ENCODE measurements around the gene GCSAM.

Gene GCSAM, protein sequence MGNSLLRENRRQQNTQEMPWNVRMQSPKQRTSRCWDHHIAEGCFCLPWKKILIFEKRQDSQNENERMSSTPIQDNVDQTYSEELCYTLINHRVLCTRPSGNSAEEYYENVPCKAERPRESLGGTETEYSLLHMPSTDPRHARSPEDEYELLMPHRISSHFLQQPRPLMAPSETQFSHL

DNA sequence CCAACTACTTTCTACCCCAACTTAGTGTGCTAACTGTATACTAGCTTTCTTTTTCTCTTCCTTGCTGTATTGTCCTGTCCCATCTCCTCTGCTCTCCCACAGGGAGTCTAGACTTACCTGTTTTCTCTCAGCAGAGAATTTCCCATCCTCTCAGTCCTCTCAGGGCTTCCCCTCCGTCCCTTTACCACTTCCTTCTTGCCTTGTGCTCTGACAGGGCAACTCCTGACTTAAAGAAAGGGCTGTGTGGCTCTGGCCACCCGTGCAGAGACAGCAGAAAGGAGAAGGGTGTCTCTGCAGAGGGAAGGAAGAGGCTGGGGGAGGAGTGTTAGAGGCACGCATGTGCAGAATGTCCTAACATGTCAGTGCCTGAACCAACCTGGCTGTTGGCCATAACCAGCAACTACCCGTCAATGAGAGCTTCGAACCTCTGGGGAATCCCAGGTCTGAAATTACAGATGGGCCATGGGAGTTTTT is at the start of gene GCSAM:
TSS of gene GCSAM (minus strand) at position 274 of the 474 bp plus-strand sequence. CDS start at position 146, 128 bp downstream.
- DNase-seq (ENCODE audit: low spot score), result no peak

DNA sequence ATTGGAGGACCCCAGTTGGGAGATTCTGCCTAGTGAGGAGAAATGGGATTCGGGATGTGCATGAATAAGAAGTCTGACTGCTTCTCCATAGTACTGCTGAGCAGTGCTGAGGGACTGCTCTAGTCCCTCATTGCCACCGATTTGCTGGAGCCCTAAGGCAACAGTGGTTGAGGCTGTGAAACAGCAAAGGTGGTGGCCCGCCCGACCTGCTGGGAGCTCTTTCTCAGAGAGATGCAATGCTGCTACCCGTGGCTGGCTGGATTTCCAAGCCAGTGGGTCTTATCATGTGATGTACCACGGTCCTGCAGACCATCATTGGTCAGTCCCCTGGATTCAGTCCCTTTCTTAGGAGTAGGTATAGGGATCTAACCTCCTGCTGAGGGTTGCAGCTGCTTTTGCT is 42.6 kb upstream of the GCSAM start:
- DNase-seq (ENCODE audit: low spot score), result no peak

DNA sequence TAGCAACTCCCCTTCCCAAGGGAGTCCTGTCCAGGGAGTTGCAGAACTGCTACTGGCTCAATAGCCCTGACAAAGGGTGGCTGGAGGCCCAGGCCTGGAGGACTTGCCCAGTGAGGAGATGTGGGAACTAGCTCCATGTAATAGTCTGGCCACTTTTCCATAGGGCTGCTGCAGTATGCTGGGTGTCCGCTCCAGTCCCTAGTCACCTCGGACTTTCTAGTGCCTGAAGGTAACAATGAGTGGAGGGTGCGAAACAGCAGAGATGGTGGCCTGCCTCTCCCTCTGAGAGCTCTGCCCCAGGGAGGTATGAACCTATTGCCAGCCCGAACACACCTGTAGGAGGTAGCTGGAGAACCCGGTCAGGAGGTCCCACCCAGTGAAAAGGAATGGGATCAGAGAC is 42.0 kb upstream of the GCSAM start:
- DNase-seq (ENCODE audit: low spot score), result no peak

DNA sequence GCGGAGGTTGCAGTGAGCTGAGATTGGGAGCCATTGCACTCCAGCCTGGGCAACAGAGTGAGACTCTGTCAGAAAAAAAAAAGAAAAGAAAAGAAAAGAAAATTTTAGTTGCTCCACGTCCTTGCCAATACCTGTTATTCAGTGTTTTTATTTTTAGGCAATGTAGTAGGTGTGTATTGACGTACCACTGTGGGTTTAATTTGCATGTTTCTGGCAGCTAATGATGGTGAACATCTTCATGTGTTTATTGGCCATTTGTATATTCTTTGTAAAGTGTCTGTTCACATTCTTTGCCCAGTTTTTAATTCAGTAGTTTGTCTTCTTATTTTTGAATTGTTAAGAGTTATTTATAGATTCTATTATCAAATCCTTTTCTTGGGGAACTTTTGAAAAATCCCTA is 38.1 kb upstream of the GCSAM start:
- no peak for DNase-seq (ENCODE audit: low spot score)

DNA sequence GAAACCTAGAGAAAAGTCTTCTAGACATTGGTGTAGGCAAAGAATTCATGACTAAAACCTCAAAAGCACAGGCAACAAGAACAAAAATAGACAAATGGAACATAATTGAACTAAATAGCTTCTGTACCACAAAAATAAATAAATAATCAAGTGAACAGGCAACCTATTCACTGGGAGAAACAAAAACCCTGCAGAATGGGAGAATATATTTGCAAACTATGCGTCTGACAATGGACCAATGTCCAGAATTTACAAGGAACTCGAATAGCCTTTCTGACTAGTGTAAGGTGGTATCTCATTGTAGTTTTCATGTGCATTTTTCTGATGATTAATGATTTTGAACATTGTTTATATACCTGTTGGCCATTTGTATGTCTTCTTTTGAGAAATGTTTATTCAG is 37.0 kb upstream of the GCSAM start:
- DNase-seq (ENCODE audit: low spot score), result no peak

DNA sequence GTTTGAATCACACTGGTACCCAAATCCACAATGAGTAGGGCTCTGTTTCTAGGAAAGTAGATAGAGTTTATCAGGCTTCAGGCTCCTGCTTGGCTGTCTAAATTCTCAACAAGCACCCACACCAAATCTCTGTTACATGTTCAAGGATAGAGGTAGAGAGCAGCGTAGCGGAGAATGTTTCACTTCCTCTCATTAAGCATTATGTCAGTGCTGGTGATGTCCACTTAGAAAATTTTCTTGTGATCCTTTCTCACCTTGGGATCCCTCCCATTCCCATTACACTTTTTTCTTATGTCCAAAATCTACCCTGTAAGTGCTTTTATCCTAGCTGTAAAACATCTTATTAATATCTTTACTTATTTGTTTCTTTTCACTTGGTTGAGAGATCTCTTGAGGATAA is 34.7 kb upstream of the GCSAM start:
- no peak for DNase-seq (ENCODE audit: low spot score)

DNA sequence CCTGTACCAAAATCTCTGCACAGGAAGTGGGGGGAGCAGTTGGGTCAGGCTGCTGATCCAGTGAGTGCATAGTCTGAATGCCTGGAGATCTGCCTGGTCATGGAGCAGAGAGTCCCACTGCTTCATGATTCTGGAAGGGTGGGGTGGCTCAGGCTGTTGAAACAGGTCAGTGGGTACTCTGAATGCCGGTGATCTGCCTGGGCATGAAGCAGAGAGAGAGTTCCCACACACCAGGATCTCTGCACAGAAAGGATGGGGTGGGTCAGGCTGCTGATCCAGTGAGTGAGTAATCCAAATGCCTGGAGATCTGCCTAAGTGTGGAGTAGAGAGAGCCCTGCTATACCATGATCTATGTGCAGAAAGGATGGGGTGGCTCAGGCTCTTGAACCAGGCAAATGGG is 16.1 kb upstream of the GCSAM start:
- no peak for DNase-seq (ENCODE audit: low spot score)

DNA sequence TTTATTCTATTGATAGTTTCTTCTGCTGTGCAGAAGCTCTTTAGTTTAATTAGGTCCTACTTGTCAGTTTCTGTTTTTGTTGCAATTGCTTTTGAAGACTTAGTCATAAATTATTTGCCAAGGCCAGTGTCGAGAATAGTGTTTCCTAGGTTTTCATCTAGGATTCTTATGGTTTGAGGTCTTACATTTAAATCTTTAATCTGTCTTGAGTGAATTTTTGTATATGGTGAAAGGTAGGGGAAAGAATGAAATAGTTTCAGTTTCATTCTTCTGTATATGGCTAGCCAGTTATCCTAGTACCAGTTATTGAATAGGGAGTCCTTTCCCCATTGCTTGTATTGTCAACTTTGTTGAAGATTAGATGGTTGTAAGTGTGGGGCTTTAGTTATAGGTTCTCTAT is 10.6 kb upstream of the GCSAM start:
- no peak for DNase-seq (ENCODE audit: low spot score)

DNA sequence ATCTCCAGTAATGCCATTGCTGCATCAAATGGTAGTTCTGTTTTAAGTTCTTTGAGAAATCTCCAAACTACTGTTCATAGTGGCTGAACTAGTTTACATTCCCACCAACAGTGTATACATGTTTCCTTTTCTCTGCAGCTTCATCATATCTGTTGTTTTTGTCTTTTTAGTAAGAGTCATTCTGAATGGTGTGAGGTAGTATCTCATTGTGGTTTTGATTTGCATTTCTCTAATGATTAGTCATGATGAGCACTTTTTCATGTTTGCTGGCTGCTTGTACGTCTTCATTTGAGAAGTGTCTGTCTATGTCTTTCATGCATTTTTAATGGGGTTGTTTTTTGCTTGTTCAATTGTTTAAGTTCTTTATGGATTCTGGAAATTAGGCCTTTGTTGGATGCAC is 10.2 kb upstream of the GCSAM start:
- DNase-seq (ENCODE audit: low spot score), result no peak

DNA sequence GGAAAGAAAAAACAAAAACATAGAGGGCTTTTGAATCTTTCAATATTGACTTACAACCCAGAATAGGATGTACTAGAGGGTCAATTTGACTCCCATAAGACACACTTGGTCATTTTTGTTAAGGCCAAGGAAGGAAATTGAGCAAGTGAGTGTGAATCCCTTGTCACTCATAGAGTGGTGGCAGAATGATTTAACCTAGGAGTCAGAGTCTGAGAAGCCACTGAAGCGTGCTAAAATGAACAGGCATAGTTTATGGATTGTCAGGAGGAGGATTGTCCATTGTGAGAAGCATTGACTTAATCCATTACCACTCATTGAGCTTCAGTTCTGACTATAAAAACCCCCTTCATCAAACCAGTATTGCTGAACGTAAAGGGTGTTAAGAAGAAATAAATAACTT is 8.2 kb upstream of the GCSAM start:
- no peak for DNase-seq (ENCODE audit: low spot score)

DNA sequence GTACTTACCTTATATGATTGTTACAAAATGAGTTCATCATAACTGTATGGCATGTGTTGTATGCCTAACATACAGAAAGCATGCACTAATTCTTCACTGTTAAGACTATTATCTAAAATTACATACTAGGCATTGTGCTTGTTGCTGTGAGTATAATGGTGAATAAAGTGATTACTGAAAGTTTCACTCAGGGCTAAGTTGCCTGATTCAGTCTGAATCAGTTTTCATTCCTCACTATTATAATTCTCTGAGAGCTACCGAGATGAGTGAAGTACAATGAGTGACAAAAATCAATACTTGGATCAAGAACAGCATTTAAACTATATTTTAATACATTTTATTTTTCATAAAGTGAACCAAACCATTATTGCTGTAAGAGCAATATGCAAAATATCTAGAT is 7.5 kb upstream of the GCSAM start:
- DNase-seq (ENCODE audit: low spot score), result no peak

DNA sequence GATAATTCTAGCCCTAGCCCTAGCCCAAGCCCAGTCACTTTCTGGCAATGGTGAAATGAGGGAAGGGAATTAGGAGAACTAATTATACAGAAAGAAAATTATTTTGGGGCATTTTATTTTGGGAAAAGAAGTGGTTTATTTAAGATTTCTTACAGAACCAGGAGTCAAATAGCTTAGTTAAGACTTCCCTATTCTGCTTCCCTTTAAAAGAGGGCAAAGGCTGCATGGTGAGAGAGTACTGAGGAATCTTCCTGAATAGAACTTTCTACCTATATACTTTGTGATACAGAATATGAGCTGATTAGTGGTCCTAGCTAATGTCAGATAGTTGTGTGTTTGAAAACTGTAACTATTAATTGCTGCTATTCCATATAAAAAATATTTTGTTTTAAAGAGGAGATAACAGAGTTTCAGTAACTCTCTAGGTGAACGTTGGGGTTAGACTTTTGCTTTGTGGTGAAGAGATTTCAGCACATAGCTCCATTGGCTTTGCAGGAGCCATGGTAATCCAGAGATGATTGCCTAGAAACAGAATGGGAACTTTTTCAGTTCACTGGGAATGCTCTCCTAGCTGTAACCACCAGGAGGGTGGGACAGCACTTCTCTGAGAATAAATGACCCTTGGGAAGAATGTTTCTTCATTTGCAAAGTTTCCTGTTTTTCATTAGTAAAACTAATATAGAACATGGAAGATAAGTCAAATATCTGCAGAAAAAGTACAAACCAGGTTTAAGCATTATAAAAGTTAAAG is 5.3 kb upstream of the GCSAM start:
- DNase-seq (ENCODE audit: low spot score), result no peak

DNA sequence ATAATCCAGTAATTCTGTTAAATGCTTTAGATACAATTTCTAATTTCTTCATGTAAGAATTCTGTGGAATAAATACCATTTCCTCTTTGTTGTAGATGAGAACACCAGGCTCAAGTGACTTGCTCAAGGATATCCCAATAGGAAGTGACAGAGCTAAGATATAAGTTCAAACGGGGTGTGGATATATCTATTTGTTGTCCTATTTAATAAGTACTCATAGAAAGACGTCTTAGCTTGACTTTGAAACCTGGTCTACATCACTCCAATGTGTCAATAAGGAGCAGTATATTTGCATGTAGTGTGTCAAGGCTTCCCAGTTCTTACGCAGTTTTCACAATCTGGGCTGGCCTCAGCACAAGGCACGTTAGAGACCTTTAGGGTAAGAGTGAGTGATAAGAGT is 4.7 kb upstream of the GCSAM start:
- no peak for DNase-seq (ENCODE audit: low spot score)

DNA sequence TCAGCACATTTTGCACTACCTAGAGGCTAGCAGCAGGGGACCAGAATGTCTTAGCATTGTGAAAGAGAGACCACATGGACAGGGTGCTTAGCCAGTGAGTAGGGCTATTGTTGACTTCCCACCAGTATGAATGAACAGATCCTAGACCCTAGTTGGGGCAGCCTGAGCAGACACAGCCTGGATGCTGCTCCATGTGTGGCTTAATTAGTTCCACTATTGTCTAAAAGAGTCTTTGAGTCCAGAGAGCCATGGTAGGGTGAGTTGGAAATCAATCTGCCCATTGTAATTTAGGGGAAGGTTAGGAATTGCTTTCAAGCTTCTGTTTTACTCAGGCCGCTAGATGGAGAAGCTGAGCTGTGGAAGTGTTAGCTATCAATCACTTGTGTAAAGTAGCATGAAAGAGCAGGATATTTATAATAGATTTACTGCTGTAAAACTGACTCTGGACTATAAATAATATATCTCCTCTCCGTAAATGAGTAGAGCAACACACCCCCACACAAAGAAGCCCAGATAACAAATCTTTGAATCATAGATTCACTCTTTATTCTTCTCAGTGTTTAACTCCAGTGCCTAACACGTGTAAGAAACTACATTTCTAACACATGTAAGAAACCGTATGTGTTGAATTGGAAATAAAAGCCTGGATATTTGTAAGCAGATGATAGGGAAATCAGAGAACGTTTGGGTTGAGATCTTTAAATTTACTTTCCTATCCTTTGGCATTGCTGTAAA is 4.1 kb upstream of the GCSAM start:
- peak; percentile 53 for DNase-seq (ENCODE audit: low spot score)

DNA sequence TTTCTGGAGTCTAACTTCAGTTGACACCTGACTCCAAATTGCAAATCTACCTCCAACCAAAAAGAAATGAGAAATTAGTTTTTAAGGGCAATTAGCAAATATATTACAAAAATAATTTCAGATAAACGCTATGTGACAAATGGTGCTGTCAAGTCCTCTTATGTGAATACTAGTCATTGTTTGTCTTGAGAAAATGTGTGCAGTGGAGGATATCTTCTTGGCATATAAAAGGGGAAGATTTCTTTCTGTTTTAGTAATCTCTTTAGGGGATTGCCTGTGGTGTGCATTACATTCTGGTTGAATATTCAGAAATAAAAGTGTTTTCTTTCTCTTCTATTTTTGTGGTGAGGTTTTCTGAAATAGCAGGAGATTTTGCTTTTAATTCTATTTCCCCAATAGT is 3.0 kb upstream of the GCSAM start:
- DNase-seq (ENCODE audit: low spot score), result no peak

DNA sequence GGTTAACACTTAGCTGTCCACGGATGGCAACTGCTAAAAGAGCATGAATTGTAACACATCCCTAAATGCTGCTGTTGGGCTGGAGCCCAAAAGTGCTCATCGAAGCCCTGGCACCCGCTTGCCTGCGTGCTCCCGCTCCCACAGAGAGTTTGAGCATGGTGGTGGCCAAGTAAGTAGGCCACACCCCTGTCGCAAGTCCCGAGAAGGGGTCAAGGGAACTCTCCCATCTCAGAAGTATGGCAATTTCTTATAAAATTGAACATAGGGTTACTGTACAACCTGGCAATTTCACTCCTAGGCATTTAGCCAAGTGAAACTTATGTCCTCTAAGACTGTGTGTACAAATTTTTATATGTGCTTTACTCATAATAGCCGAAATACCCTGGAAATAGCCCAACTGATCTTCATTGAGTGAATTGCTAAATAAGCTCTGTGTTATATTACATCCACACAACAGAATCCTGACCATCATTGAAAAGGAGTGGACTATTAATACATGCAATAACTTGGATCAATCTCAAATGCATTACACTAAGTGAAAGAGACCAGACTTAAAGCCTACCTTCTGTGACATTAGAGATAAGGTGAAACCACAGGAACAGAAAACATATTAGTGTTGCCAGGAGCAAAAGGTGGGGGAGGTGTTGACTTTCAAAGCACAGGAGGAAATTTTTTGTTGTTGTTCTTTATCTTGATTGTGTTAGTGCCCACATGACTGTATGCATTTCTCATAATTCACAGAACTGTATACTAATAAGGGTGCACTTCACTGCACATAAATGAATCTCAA is 1.5 kb upstream of the GCSAM start:
- no peak for DNase-seq (ENCODE audit: low spot score)

DNA sequence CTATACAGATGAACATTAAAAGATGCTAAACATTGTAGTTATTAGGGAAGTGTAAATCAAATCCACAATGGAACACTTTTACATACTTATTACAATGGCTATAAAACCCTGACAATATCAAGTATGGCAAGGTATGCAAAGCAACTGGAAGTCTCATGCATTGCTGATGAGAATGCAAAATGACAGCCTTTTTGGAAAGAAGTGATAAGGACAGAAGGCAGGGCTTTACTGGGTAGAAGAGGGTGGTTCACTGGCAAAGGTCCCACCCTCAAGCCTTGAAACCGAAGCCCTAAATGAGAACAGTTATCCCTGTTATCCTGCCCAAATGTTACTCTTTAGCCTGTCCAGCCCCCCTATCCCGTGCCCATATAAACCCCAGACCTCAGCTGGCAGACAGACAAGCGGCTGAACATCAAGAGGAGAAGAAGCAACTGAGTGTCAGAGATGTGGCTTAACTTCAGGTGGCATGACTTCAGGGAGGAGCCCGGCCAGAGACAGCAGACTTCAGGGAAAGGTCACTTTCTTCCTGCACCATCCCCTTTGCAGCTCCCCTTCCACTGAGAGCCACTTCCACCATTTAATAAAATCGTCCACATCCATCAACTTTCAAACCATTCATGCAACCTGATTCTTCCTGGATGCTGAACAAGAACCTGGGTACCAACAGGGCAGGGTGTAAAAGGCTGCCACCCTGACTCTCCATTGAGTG is 732 bp upstream of the GCSAM start:
- DNase-seq (ENCODE audit: low spot score), result no peak

DNA sequence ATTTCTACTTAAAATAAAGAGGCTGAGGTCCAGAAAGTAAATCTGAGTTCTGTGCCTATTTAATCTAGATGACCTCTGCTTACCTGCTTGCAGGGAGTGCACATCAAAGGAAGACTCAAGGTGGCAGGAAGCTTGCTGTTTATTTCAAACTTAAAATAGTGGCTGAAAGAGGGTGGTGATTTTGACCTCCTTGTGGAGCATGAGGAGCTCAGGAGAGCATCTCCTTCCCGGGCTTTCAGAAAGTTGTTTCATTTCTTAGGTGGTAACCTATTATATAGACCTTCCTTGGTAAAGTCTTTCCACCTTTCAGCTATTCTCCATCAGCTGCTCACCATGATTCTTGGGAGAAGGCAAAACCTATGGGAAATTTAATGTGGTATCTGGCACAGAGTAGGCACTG is 494 bp downstream of the GCSAM start:
- DNase-seq (ENCODE audit: low spot score), result no peak

DNA sequence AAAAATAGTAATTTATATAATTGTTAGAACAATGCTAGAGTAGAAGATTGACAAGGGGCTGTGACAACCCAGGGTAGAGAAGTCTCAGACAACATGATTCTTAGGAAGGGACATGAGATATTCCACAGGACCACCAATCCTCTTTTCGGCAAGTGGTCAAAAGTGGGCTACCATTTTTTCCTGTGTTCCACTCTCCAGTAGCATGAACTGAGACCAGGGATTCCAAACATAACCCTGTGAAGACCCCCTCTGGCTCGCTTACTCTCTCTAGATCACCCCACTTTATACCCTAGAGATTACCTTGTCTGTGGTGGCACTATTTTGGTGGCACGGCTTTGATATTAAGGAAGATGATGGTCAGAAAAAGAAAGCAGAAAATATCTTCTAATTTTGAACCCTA is 960 bp downstream of the GCSAM start:
- no peak for DNase-seq (ENCODE audit: low spot score)

DNA sequence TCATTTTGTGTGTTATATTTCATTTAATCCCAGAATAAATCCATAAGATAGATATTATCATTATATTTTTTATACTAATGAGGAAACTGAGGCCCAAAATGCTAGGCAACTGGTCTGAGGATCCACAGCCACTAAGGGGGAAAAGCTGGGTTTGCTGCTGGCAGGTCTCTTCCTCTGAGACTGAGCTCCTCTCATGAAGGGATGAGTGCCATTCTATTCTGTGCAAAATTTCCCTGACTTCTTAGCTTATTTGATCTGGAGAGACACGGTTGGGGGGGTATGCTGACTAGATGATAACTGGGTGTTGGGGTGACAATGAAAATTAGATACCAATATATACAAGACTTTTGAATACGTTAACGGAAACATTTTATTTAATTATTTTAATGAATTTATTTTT is 1.9 kb downstream of the GCSAM start:
- no peak for DNase-seq (ENCODE audit: low spot score)

DNA sequence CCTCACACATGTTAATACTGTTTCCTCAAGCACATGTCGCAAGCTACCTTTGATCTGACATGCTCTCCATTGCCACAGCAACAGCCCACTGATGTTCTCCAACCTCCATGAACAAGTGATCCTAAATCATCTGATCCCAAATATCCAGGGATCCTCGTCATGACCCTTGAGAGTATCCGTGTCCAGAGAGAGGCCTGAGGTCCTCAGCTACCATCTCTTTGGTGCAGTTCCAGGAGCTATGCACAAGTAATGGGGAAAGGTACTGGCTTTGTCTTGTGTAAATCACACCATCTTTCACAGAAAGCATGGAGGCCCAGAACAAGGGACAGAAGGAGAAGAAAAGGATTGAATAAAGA is 2.4 kb downstream of the GCSAM start:
- no peak for DNase-seq (ENCODE audit: low spot score)

Measured in iPS-NIHi11 (cell line).